ENCODE measurements around the gene MT1F.

DNA sequence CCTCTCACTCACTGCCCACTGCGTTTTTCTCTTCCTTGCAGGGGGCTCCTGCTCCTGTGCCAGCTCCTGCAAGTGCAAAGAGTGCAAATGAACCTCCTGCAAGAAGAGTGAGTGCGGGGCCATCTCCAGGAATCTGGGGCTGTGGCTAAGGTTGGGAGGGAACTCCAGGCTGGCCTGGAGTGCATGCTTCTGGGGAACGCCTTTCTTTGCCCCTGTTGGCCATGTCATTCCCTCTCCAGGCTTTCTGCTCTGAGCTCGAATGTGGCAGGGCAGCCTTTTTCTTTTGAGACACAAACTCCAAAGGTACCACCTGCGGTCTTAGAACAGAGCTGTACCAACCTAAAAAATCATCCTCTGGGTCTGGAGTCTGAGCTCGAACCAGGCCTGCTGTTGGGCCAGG lies 39.6 kb upstream of the MT1F start:
- no peak for TF ChIP-seq POLR2A (IDR thresholded peaks at IDR 0.05)
- TF ChIP-seq, protein P1, sequence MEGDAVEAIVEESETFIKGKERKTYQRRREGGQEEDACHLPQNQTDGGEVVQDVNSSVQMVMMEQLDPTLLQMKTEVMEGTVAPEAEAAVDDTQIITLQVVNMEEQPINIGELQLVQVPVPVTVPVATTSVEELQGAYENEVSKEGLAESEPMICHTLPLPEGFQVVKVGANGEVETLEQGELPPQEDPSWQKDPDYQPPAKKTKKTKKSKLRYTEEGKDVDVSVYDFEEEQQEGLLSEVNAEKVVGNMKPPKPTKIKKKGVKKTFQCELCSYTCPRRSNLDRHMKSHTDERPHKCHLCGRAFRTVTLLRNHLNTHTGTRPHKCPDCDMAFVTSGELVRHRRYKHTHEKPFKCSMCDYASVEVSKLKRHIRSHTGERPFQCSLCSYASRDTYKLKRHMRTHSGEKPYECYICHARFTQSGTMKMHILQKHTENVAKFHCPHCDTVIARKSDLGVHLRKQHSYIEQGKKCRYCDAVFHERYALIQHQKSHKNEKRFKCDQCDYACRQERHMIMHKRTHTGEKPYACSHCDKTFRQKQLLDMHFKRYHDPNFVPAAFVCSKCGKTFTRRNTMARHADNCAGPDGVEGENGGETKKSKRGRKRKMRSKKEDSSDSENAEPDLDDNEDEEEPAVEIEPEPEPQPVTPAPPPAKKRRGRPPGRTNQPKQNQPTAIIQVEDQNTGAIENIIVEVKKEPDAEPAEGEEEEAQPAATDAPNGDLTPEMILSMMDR (IDR thresholded peaks at IDR 0.05), result no peak

All from right lobe of liver (tissue), 4 donors.